Right ventricle myocardium superior (tissue), 1 donor: ENCODE measurements around the gene FAM47E. TPM values are rescaled to one million over a fixed set of nuclear protein-coding genes. Genes with fewer than 3 reads are reported as not detected.
"Not testable (repeated sequence)": the region's sequence is repeated elsewhere in the genome, so short reads cannot be mapped to it uniquely, and the experiment has no call there.

ENCODE experiments used
- ATAC-seq: fragments of 200-7000 bp; cut with Tn5 transposase; one replicate; pipeline ENCODE4 v1.9.1; 2020; ENCODE audit warnings: mild to moderate bottlenecking; ENCODE audit not compliant: poor library complexity
- DNase-seq: peaks from one replicate; pipeline ENCODE4 v3.0.0-alpha.2; 2020
- intact Hi-C: fragments of 100-400 bp; cut with DNase I; formaldehyde crosslinking; loops from one replicate; pipeline ENCODE4 v1.11.2; 2022
- total RNA-seq: library from RNA; stranded (reverse); fragmentation: NEBNext Ultra II Directional; extraction: Animal tissue kit (Norgen Biotek cat#: 25700); gene quantifications from one replicate; pipeline ENCODE4 v1.2.1, GENCODE V29; 2021
- donor health status: DM: no; HTN: yes; CAD: no; lungs with severe emphysema.

The FAM47E gene
- total RNA-seq, 1 donor from 2014 or later, result 2.0 TPM

- DNase-seq (no peak), ATAC-seq (no peak)
- intact Hi-C loops, result no loop called here
These were observed 4.5 kb downstream of the FAM47E start for GRCh38 chr4:76256032-76256431.

GRCh38 chr4:76256968-76257367, 5.4 kb downstream of the FAM47E start:
- ATAC-seq (no peak), DNase-seq (no peak)
- intact Hi-C loops, result no loop called here

GRCh38 chr4:76257824-76258223, 6.3 kb downstream of the FAM47E start:
- intact Hi-C loops, result no loop called here
- ATAC-seq (no peak), DNase-seq (no peak)

GRCh38 chr4:76260571-76260970, 9.1 kb downstream of the FAM47E start:
- ATAC-seq, result no peak
- intact Hi-C loops, result no loop called here

GRCh38 chr4:76265631-76266218, 14.2 kb downstream of the FAM47E start:
- intact Hi-C loops, result no loop called here
- DNase-seq (no peak), ATAC-seq (no peak)

More at GRCh38 chr4:76260571-76260970, 9.1 kb downstream of the FAM47E start:
- no peak for DNase-seq

GRCh38 chr4:76266627-76267026, 15.1 kb downstream of the FAM47E start:
- ATAC-seq (peak; percentile 45), DNase-seq (no peak)
- intact Hi-C loops, result no loop called here

- intact Hi-C loops, result no loop called here
- ATAC-seq (no peak), DNase-seq (no peak)
These were observed 16.3 kb downstream of the FAM47E start for GRCh38 chr4:76267811-76268210.

- intact Hi-C loops, result no loop called here
- ATAC-seq (no peak), DNase-seq (no peak)
These were observed 19.0 kb downstream of the FAM47E start for GRCh38 chr4:76270244-76271175.

- intact Hi-C loops, result no loop called here
- no peak for DNase-seq
- ATAC-seq, result no peak
These were observed 19.7 kb downstream of the FAM47E start for GRCh38 chr4:76271248-76271647.

- ATAC-seq, result no peak
- intact Hi-C loops, result no loop called here
These were observed 20.6 kb downstream of the FAM47E start for GRCh38 chr4:76272073-76272472.

GRCh38 chr4:76272582-76272981, 21.1 kb downstream of the FAM47E start:
- intact Hi-C loops, result no loop called here
- ATAC-seq (no peak), DNase-seq (no peak)

More at GRCh38 chr4:76272073-76272472, 20.6 kb downstream of the FAM47E start:
- DNase-seq, result no peak

GRCh38 chr4:76272999-76273398, 21.5 kb downstream of the FAM47E start:
- ATAC-seq (no peak), DNase-seq (no peak)
- intact Hi-C loops, result no loop called here

- intact Hi-C loops, result no loop called here
- ATAC-seq (no peak), DNase-seq (no peak)
These were observed 24.1 kb downstream of the FAM47E start for GRCh38 chr4:76275486-76276124.

GRCh38 chr4:76276813-76277212, 25.3 kb downstream of the FAM47E start:
- intact Hi-C loops, result no loop called here
- DNase-seq (no peak), ATAC-seq (no peak)

GRCh38 chr4:76277667-76278066, 26.1 kb downstream of the FAM47E start:
- no peak for ATAC-seq
- no peak for DNase-seq
- intact Hi-C loops, result no loop called here

- intact Hi-C loops, result no loop called here
- ATAC-seq (no peak), DNase-seq (no peak)
These were observed 27.1 kb downstream of the FAM47E start for GRCh38 chr4:76278583-76278982.

GRCh38 chr4:76279462-76279861, 27.9 kb downstream of the FAM47E start:
- no peak for ATAC-seq
- DNase-seq, result no peak
- intact Hi-C loops, result no loop called here

GRCh38 chr4:76280488-76281441, 29.2 kb downstream of the FAM47E start:
- ATAC-seq (peak; percentile 37), DNase-seq (no peak)
- intact Hi-C loops, result no loop called here

- ATAC-seq (peak; percentile 74), DNase-seq (peak; percentile 51)
- intact Hi-C loops, result not testable (repeated sequence)
These were observed 30.1 kb downstream of the FAM47E start for GRCh38 chr4:76281594-76281993.
